22Rv1 (cell line): Measurements from ENCODE around the gene MKRN3.

Source experiments
- ZFX ChIP-seq: fragments of 450-650 bp; IDR thresholded peaks from 2 replicates; pipeline ENCODE4 v1.6.1; 2017; ENCODE audit warnings: antibody characterized with exemption, borderline replicate concordance
- TF ChIP-seq, protein P1 (sequence below): fragments of 450-650 bp; IDR thresholded peaks from 2 replicates; pipeline ENCODE4 v1.5.1; 2017; ENCODE audit warnings: mild to moderate bottlenecking

DNA sequence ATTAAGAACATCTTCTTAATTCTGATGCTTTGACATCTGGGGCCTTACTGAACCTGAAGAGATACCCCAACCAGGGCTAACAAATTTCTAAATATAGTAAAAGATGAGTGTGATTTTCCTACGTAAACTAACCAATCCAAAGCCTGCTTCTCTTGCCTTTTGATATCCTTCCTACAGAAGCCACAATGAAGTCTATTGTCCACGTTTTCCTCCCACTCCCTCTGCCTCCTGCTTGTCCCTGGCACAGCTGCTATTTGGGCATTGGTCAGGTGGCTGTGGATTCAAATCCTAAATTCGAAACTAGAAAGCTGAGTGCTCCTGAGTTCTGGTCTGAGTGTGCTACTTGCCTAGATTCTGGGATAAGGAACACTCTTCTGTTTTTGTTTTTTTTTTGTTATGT, 17.4 kb upstream of the MKRN3 start:
- TF ChIP-seq, protein P1, sequence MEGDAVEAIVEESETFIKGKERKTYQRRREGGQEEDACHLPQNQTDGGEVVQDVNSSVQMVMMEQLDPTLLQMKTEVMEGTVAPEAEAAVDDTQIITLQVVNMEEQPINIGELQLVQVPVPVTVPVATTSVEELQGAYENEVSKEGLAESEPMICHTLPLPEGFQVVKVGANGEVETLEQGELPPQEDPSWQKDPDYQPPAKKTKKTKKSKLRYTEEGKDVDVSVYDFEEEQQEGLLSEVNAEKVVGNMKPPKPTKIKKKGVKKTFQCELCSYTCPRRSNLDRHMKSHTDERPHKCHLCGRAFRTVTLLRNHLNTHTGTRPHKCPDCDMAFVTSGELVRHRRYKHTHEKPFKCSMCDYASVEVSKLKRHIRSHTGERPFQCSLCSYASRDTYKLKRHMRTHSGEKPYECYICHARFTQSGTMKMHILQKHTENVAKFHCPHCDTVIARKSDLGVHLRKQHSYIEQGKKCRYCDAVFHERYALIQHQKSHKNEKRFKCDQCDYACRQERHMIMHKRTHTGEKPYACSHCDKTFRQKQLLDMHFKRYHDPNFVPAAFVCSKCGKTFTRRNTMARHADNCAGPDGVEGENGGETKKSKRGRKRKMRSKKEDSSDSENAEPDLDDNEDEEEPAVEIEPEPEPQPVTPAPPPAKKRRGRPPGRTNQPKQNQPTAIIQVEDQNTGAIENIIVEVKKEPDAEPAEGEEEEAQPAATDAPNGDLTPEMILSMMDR: no peak
- no peak for TF ChIP-seq ZFX
